Neural cell (in vitro differentiated cells): ENCODE data around the gene FUT6. TPM values are rescaled to one million over a fixed set of nuclear protein-coding genes. Genes with fewer than 3 reads are reported as not detected.

Experiments used
- H2AFZ ChIP-seq: fragments of 200-600, 300-800 bp; sonication (generic), shearing (Covaris generic); 2 replicates; pipeline ENCODE4 v1.6.0; 2014; ENCODE audit warnings: low read depth, mild to moderate bottlenecking, antibody characterized with exemption, low read length, moderate library complexity
- H3F3A ChIP-seq: fragments of 200-600 bp; shearing (Covaris generic); 2 replicates; pipeline ENCODE4 v1.6.1; 2016; ENCODE audit warnings: mild to moderate bottlenecking, moderate library complexity, mixed read lengths, antibody characterized with exemption, low read length; ENCODE audit not compliant: insufficient read depth, poor library complexity, severe bottlenecking
- H3K27ac ChIP-seq: fragments of 200-600, 300-800 bp; sonication (generic), shearing (Covaris generic); 2 replicates; pipeline ENCODE4 v1.5.1; 2014; ENCODE audit warnings: mild to moderate bottlenecking, low read length, moderate library complexity
- H3K27me3 ChIP-seq: fragments of 300-800, 200-600 bp; sonication (generic), shearing (Covaris generic); 2 replicates; pipeline ENCODE4 v1.6.0; 2014; ENCODE audit warnings: mild to moderate bottlenecking, low read depth, low read length, moderate library complexity; ENCODE audit not compliant: insufficient read depth
- H3K36me3 ChIP-seq: fragments of 300-800, 200-600 bp; sonication (generic), shearing (Covaris generic); 2 replicates; pipeline ENCODE4 v1.5.1; 2014; ENCODE audit warnings: mild to moderate bottlenecking, antibody characterized with exemption, low read length, moderate library complexity; ENCODE audit not compliant: insufficient read depth
- H3K4me2 ChIP-seq: fragments of 300-800, 200-600 bp; sonication (generic), shearing (Covaris generic); 2 replicates; pipeline ENCODE4 v1.6.0; 2014; ENCODE audit warnings: mild to moderate bottlenecking, low read length
- H3K4me3 ChIP-seq: fragments of 300-800, 200-600 bp; sonication (generic), shearing (Covaris generic); 2 replicates; pipeline ENCODE4 v1.5.1; 2014; ENCODE audit warnings: mild to moderate bottlenecking, low read length, moderate library complexity
- H3K79me2 ChIP-seq: fragments of 200-600 bp; shearing (Covaris generic); replicated peaks from 2 replicates; pipeline ENCODE4 v1.6.0; 2014; ENCODE audit warnings: mild to moderate bottlenecking, low read length, moderate library complexity; ENCODE audit not compliant: insufficient read depth
- H3K9ac ChIP-seq: fragments of 300-800, 200-600 bp; sonication (generic), shearing (Covaris generic); 2 replicates; pipeline ENCODE4 v1.6.1; 2016; ENCODE audit warnings: mild to moderate bottlenecking, low read length, mixed read lengths
- H3K9me2 ChIP-seq: fragments of 200-600 bp; shearing (Covaris generic); 2 replicates; pipeline ENCODE4 v1.6.1; 2016; ENCODE audit warnings: mild to moderate bottlenecking, low read length, mixed read lengths; ENCODE audit not compliant: insufficient read depth
- H3K9me3 ChIP-seq: fragments of 200-600, 300-800 bp; sonication (generic), shearing (Covaris generic); 2 replicates; pipeline ENCODE4 v1.6.1; 2016; ENCODE audit warnings: mild to moderate bottlenecking, mixed run types, low read length, moderate library complexity, mixed read lengths
- H4K20me1 ChIP-seq: fragments of 200-600 bp; shearing (Covaris generic); 2 replicates; pipeline ENCODE4 v1.6.1; 2016; ENCODE audit warnings: mild to moderate bottlenecking, mixed run types; ENCODE audit not compliant: insufficient read depth
- EP300 ChIP-seq: fragments of 450-650 bp; conservative IDR thresholded peaks from 2 replicates; pipeline ENCODE4 v1.6.1; 2014; ENCODE audit warnings: antibody characterized with exemption, mild to moderate bottlenecking, moderate library complexity; ENCODE audit not compliant: poor library complexity, severe bottlenecking
- EZH2 ChIP-seq: fragments of 200-600, 300-800 bp; shearing (Covaris generic), sonication (generic); IDR thresholded peaks from 2 replicates; pipeline ENCODE4 v1.6.1; 2014; ENCODE audit warnings: antibody characterized with exemption, low read length, borderline replicate concordance, mild to moderate bottlenecking; ENCODE audit not compliant: insufficient read depth, poor library complexity, severe bottlenecking
- MXI1 ChIP-seq: fragments of 450-650 bp; conservative IDR thresholded peaks from 2 replicates; pipeline ENCODE4 v1.6.1; 2014; ENCODE audit warnings: antibody characterized with exemption, mild to moderate bottlenecking; ENCODE audit not compliant: poor library complexity, severe bottlenecking
- POLR2AphosphoS5 ChIP-seq: IDR thresholded peaks from 2 replicates; pipeline ENCODE4 v1.6.1; 2012
- RAD21 ChIP-seq: fragments of 450-650 bp; conservative IDR thresholded peaks from 2 replicates; pipeline ENCODE4 v1.6.1; 2014; ENCODE audit warnings: antibody characterized with exemption, mild to moderate bottlenecking, moderate library complexity
- REST ChIP-seq: IDR thresholded peaks from 2 replicates; pipeline ENCODE4 v1.6.1; 2012; ENCODE audit warnings: borderline replicate concordance
- SMC3 ChIP-seq: fragments of 450-650 bp; conservative IDR thresholded peaks from 2 replicates; pipeline ENCODE4 v1.6.1; 2014; ENCODE audit warnings: antibody characterized with exemption, mild to moderate bottlenecking, moderate library complexity; ENCODE audit not compliant: poor library complexity
- TAF1 ChIP-seq: IDR thresholded peaks from 2 replicates; pipeline ENCODE4 v1.6.1; 2012; ENCODE audit warnings: low read depth
- polyA plus RNA-seq: library from polyadenylated mRNA; depleted of rRNA; stranded (reverse); fragments of >200 nt; gene quantifications from 2 replicates; pipeline ENCODE4 v1.2.3, GENCODE V29; 2014
- TF ChIP-seq, protein P1 (sequence below): fragments of 450-650 bp; IDR thresholded peaks from 2 replicates; pipeline ENCODE4 v1.5.1; 2014; ENCODE audit warnings: antibody characterized with exemption, mild to moderate bottlenecking, moderate library complexity; ENCODE audit not compliant: poor library complexity, severe bottlenecking

The FUT6 gene
- polyA plus RNA-seq, 1 donor from 2014 or later: not detected

GRCh38 chr19:5788422-5788821 lies 51.1 kb downstream of the FUT6 start:
- Histone ChIP-seq H2AFZ (no peak overlapping the region), H3F3A (no peaks in the 10 kb centered on the region), H3K27me3 (no peaks in the 10 kb centered on the region), H3K4me3 (no peak overlapping the region), H3K9me3 (no peaks in the 10 kb centered on the region), H3K36me3 (no peaks in the 10 kb centered on the region), H4K20me1 (no peaks in the 10 kb centered on the region), H3K4me2 (no peak overlapping the region), H3K79me2 (no peaks in the 10 kb centered on the region), H3K9ac (no peak overlapping the region), H3K27ac (no peak overlapping the region), H3K9me2 (no peaks in the 10 kb centered on the region)
- no peak for TF ChIP-seq MXI1
- no peak for TF ChIP-seq SMC3
- no peak for TF ChIP-seq REST

GRCh38 chr19:5787409-5788182 lies 51.9 kb downstream of the FUT6 start:
- H3K36me3 ChIP-seq: no peaks in the 10 kb centered on the region
- TF ChIP-seq MXI1 (no peak), SMC3 (no peak), EP300 (no peak), POLR2AphosphoS5 (no peak), RAD21 (no peak), REST (no peak), TAF1 (no peak), EZH2 (no peak)
- TF ChIP-seq, protein P1, sequence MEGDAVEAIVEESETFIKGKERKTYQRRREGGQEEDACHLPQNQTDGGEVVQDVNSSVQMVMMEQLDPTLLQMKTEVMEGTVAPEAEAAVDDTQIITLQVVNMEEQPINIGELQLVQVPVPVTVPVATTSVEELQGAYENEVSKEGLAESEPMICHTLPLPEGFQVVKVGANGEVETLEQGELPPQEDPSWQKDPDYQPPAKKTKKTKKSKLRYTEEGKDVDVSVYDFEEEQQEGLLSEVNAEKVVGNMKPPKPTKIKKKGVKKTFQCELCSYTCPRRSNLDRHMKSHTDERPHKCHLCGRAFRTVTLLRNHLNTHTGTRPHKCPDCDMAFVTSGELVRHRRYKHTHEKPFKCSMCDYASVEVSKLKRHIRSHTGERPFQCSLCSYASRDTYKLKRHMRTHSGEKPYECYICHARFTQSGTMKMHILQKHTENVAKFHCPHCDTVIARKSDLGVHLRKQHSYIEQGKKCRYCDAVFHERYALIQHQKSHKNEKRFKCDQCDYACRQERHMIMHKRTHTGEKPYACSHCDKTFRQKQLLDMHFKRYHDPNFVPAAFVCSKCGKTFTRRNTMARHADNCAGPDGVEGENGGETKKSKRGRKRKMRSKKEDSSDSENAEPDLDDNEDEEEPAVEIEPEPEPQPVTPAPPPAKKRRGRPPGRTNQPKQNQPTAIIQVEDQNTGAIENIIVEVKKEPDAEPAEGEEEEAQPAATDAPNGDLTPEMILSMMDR: no peak
- H3K4me2 ChIP-seq: no peak overlapping the region

More at GRCh38 chr19:5787409-5788182, 51.9 kb downstream of the FUT6 start:
- no peak overlapping the region for H2AFZ ChIP-seq
- H3K79me2 ChIP-seq: no peaks in the 10 kb centered on the region
- H3K9ac ChIP-seq: no peak overlapping the region
- no peaks in the 10 kb centered on the region for H3K9me3 ChIP-seq
- H3F3A ChIP-seq: no peaks in the 10 kb centered on the region
- no peak overlapping the region for H3K27ac ChIP-seq
- no peaks in the 10 kb centered on the region for H4K20me1 ChIP-seq
- no peak overlapping the region for H3K4me3 ChIP-seq
- H3K9me2 ChIP-seq: no peaks in the 10 kb centered on the region
- no peaks in the 10 kb centered on the region for H3K27me3 ChIP-seq
